Smooth muscle cell (in vitro differentiated cells): ENCODE measurements around the gene PARVA. TPM values are rescaled to one million over a fixed set of nuclear protein-coding genes. Genes with fewer than 3 reads are reported as not detected.

ENCODE experiments used
- DNase-seq: peaks from one replicate; lab custom pipeline; 2025; ENCODE audit not compliant: unreplicated experiment; lab: John Stamatoyannopoulos, UW
- H2AFZ ChIP-seq: fragments of 200-600 bp; sonication (generic); 2 replicates; pipeline ENCODE4 v1.6.0; 2016; ENCODE audit warnings: antibody characterized with exemption, low read depth, mild to moderate bottlenecking
- H3F3A ChIP-seq: fragments of 200-600 bp; sonication (generic); 2 replicates; pipeline ENCODE4 v1.6.0; 2017; ENCODE audit warnings: antibody characterized with exemption, low read depth
- H3K27ac ChIP-seq: fragments of 200-600 bp; sonication (generic); 2 replicates; pipeline ENCODE4 v1.5.1; 2016; ENCODE audit warnings: low read depth, mild to moderate bottlenecking
- H3K27me3 ChIP-seq: fragments of 200-600 bp; sonication (generic); 2 replicates; pipeline ENCODE4 v1.6.1; 2016; ENCODE audit warnings: low read depth, mild to moderate bottlenecking
- H3K36me3 ChIP-seq: fragments of 200-600 bp; sonication (generic); 2 replicates; pipeline ENCODE4 v1.5.1; 2016; ENCODE audit warnings: low read depth
- H3K4me1 ChIP-seq: fragments of 200-600 bp; sonication (generic); 2 replicates; pipeline ENCODE4 v1.5.1; 2016; ENCODE audit warnings: low read depth
- H3K4me2 ChIP-seq: fragments of 200-600 bp; sonication (generic); 2 replicates; pipeline ENCODE4 v1.6.0; 2016; ENCODE audit warnings: mild to moderate bottlenecking
- H3K4me3 ChIP-seq: fragments of 200-600 bp; sonication (generic); 2 replicates; pipeline ENCODE4 v1.5.1; 2016; ENCODE audit warnings: mild to moderate bottlenecking
- H3K79me2 ChIP-seq: fragments of 200-600 bp; sonication (generic); 2 replicates; pipeline ENCODE4 v1.6.0; 2016; ENCODE audit warnings: low read depth, mild to moderate bottlenecking
- H3K9ac ChIP-seq: fragments of 200-600 bp; sonication (generic); 2 replicates; pipeline ENCODE4 v1.6.0; 2016; ENCODE audit warnings: low read depth
- H3K9me3 ChIP-seq: fragments of 200-600 bp; sonication (generic); replicated peaks from 2 replicates; pipeline ENCODE4 v1.5.1; 2016; ENCODE audit warnings: low read depth
- H4K20me1 ChIP-seq: fragments of 200-600 bp; sonication (generic); 2 replicates; pipeline ENCODE4 v1.6.0; 2016; ENCODE audit warnings: low read depth
- CTCF ChIP-seq: fragments of 200-600 bp; sonication (generic); IDR thresholded peaks from 2 replicates; pipeline ENCODE4 v1.5.1; 2017; ENCODE audit warnings: borderline replicate concordance, mild to moderate bottlenecking, antibody characterized with exemption; ENCODE audit not compliant: insufficient read depth, poor library complexity, severe bottlenecking
- WGBS: methylation state at CpG from one replicate; pipeline ENCODE4 v1.1.7; 2016; ENCODE audit warnings: low lambda C conversion rate; 5-methylcytosine and 5-hydroxymethylcytosine counted together
- polyA plus RNA-seq: library from polyadenylated mRNA; unstranded; fragments of >200 nt; fragmentation: Nextera tagmentation; extraction: Ambion mirVana; gene quantifications from 2 replicates; pipeline ENCODE4 v1.2.1, GENCODE V29; 2016
- total RNA-seq: library from RNA; depleted of rRNA; stranded (reverse); fragments of >200 nt; gene quantifications from 2 replicates; pipeline ENCODE4 v1.2.3, GENCODE V29; 2014

PARVA gene
- total and polyA plus RNA-seq, 2 experiments from 2014 or later, result 73.9 to 99.4 TPM

DNA sequence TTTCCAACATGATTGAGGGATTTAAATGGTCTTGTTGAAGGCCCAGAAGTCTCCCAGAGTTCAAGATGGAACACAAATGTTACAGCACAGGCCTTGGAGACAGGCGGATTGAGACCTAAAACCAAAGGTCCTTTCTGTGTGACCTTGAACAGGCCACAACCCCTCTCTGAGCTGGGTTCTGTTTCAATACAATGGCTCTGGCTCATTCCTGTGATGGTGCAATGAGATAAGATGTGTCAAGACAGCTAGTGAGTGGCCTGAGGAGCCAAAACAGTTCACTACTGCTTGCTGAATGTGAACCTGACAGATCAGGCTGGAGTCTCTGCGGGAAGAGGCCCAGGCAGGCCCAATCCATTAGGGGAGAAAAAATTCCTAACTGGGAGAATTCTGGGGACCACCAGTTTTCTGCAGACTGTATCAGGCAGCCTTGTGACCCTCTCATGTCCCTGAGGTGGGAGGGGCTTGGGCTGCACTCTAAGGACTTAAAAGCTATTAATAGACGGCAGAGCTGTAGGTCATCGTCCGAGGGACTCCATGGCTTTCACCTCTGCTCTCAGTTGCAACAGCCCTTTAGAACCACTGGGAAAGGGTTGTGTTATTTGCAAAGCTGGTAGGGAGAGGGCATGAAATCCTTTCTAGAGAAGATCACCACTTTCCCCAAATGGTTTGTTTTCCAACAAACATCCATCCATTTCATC lies 170.7 kb downstream of the PARVA start:
- H3K4me3 ChIP-seq, result no peak overlapping the region
- 42% methylated on average over 5 of the region's 5 CpGs for WGBS
- TF ChIP-seq CTCF, result no peak
- no peak for DNase-seq
- H4K20me1 ChIP-seq, result no peaks in the 10 kb centered on the region
- no peak overlapping the region for H2AFZ ChIP-seq
- no peaks in the 10 kb centered on the region for H3K9me3 ChIP-seq
- no peak overlapping the region for H3K4me2 ChIP-seq
- H3F3A ChIP-seq, result peaks cover 4% of the 10 kb centered on the region
- no peaks in the 10 kb centered on the region for H3K36me3 ChIP-seq
- no peaks in the 10 kb centered on the region for H3K27me3 ChIP-seq
- no peak overlapping the region for H3K9ac ChIP-seq
- H3K4me1 ChIP-seq, result no peaks in the 10 kb centered on the region
- H3K79me2 ChIP-seq, result no peaks in the 10 kb centered on the region
- no peak overlapping the region for H3K27ac ChIP-seq

DNA sequence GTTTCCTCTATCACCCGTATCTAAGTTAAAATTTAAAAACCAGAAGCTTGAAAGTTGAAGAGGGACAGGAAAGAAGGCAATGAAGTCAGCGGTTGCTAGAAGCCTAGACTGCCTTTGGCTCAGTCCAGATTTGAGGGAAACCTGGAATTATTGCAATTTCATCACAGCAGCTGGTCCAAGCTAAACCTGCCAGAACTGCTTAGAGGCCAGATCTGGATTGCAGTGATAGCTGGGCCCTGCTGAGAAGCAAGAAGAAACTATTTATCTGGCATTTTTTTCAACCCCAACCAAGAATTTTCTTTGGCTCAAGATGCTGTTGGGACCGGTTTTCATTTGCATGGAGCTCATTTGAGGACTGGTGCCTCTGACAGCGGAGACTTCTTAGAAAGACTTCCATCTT lies 175.3 kb downstream of the PARVA start:
- H3F3A ChIP-seq, result peaks cover 21% of the 10 kb centered on the region
- H4K20me1 ChIP-seq, result no peaks in the 10 kb centered on the region
- H3K4me3 ChIP-seq, result no peak overlapping the region
- H3K27ac ChIP-seq, result no peak overlapping the region
- no peaks in the 10 kb centered on the region for H3K27me3 ChIP-seq
- WGBS, result 86% methylated on average over 4 of the region's 4 CpGs
- no peaks in the 10 kb centered on the region for H3K79me2 ChIP-seq
- no peak overlapping the region for H2AFZ ChIP-seq
- H3K9ac ChIP-seq, result no peak overlapping the region
- H3K4me2 ChIP-seq, result no peak overlapping the region
- no peak for DNase-seq
- H3K9me3 ChIP-seq, result no peaks in the 10 kb centered on the region
- no peaks in the 10 kb centered on the region for H3K36me3 ChIP-seq
- H3K4me1 ChIP-seq, result peaks cover 21% of the 10 kb centered on the region
- no peak for TF ChIP-seq CTCF

GRCh38 chr11:12554122-12554521 lies 176.8 kb downstream of the PARVA start:
- H3K4me2 ChIP-seq, result no peak overlapping the region
- H3K27me3 ChIP-seq, result no peaks in the 10 kb centered on the region
- no peak overlapping the region for H3K27ac ChIP-seq
- DNase-seq, result no peak
- no peak for TF ChIP-seq CTCF
- no peaks in the 10 kb centered on the region for H3K9me3 ChIP-seq
- no peaks in the 10 kb centered on the region for H3K36me3 ChIP-seq
- no peaks in the 10 kb centered on the region for H3K79me2 ChIP-seq
- H3F3A ChIP-seq, result peaks cover 18% of the 10 kb centered on the region
- H3K9ac ChIP-seq, result no peak overlapping the region
- no peak overlapping the region for H3K4me3 ChIP-seq
- no peak overlapping the region for H2AFZ ChIP-seq
- WGBS, result 0% methylated on average over 1 of the region's 1 CpG
- H3K4me1 ChIP-seq, result peaks cover 21% of the 10 kb centered on the region
- no peaks in the 10 kb centered on the region for H4K20me1 ChIP-seq

GRCh38 chr11:12556155-12556554 lies 178.8 kb downstream of the PARVA start:
- Histone ChIP-seq H3K27ac (peak overlapping the region; percentile 82), H3K9ac (no peak overlapping the region), H3K4me3 (no peak overlapping the region), H3K4me1 (peaks cover 21% of the 10 kb centered on the region), H3K36me3 (no peaks in the 10 kb centered on the region), H3K27me3 (no peaks in the 10 kb centered on the region), H4K20me1 (no peaks in the 10 kb centered on the region), H3F3A (peaks cover 18% of the 10 kb centered on the region), H3K9me3 (no peaks in the 10 kb centered on the region), H3K4me2 (peak overlapping the region; percentile 22), H2AFZ (no peak overlapping the region), H3K79me2 (no peaks in the 10 kb centered on the region)
- no peak for DNase-seq
- TF ChIP-seq CTCF, result no peak
- WGBS, result 11% methylated on average over 3 of the region's 3 CpGs
